Hepatocyte (in vitro differentiated cells): Measurements from ENCODE around the gene SLC26A8. TPM values are rescaled to one million over a fixed set of nuclear protein-coding genes. Genes with fewer than 3 reads are reported as not detected.

Source experiments
- DNase-seq: peaks from one replicate; pipeline ENCODE4 v3.0.0-alpha.2; 2016; ENCODE audit warnings: low spot score
- H2AFZ ChIP-seq: fragments of 200-600 bp; sonication (generic); 2 replicates; pipeline ENCODE4 v1.6.0; 2016; ENCODE audit warnings: antibody characterized with exemption, mild to moderate bottlenecking
- H3K27ac ChIP-seq: fragments of 200-600 bp; sonication (generic); 2 replicates; pipeline ENCODE4 v1.5.1; 2016; ENCODE audit warnings: mild to moderate bottlenecking
- H3K27me3 ChIP-seq: fragments of 200-600 bp; sonication (generic); 2 replicates; pipeline ENCODE4 v1.6.1; 2016
- H3K36me3 ChIP-seq: fragments of 200-600 bp; sonication (generic); replicated peaks from 2 replicates; pipeline ENCODE4 v1.5.1; 2016; ENCODE audit warnings: low read depth; ENCODE audit not compliant: insufficient read depth
- H3K4me1 ChIP-seq: fragments of 200-600 bp; sonication (generic); 2 replicates; pipeline ENCODE4 v1.5.1; 2016; ENCODE audit warnings: mild to moderate bottlenecking, moderate library complexity; ENCODE audit not compliant: insufficient read depth
- H3K4me2 ChIP-seq: fragments of 200-600 bp; sonication (generic); 2 replicates; pipeline ENCODE4 v1.6.0; 2016
- H3K4me3 ChIP-seq: fragments of 200-600 bp; sonication (generic); 2 replicates; pipeline ENCODE4 v1.5.1; 2016; ENCODE audit warnings: mild to moderate bottlenecking
- H3K79me2 ChIP-seq: fragments of 200-600 bp; sonication (generic); 2 replicates; pipeline ENCODE4 v1.6.0; 2017; ENCODE audit warnings: mild to moderate bottlenecking
- H3K9me2 ChIP-seq: fragments of 200-600 bp; sonication (generic); replicated peaks from 2 replicates; pipeline ENCODE4 v1.6.0; 2017; ENCODE audit warnings: mild to moderate bottlenecking; ENCODE audit not compliant: insufficient read depth
- H3K9me3 ChIP-seq: fragments of 200-600 bp; sonication (generic); 2 replicates; pipeline ENCODE4 v1.5.1; 2016; ENCODE audit warnings: low read depth, mild to moderate bottlenecking
- H4K20me1 ChIP-seq: fragments of 200-600 bp; sonication (generic); 2 replicates; pipeline ENCODE4 v1.6.0; 2016; ENCODE audit warnings: mild to moderate bottlenecking; ENCODE audit not compliant: insufficient read depth, poor library complexity, severe bottlenecking
- CTCF ChIP-seq: fragments of 200-600 bp; sonication (generic); IDR thresholded peaks from 2 replicates; pipeline ENCODE4 v1.5.1; 2016; ENCODE audit warnings: antibody characterized with exemption, mild to moderate bottlenecking; ENCODE audit not compliant: poor library complexity
- EZH2 ChIP-seq: fragments of 200-600 bp; sonication (generic); IDR thresholded peaks from 2 replicates; pipeline ENCODE4 v1.6.1; 2016; ENCODE audit warnings: antibody characterized with exemption, mild to moderate bottlenecking, borderline replicate concordance
- EZH2phosphoT487 ChIP-seq: fragments of 200-600 bp; sonication (generic); IDR thresholded peaks from one replicate; pipeline ENCODE4 v1.6.1; 2018; ENCODE audit warnings: antibody characterized with exemption, mild to moderate bottlenecking, low read depth, moderate library complexity; ENCODE audit not compliant: unreplicated experiment, severe bottlenecking
- WGBS: methylation state at CpG from one replicate; pipeline ENCODE4 v1.1.6; 2016; ENCODE audit warnings: low lambda C conversion rate; ENCODE audit errors: missing lambda C conversion rate; 5-methylcytosine and 5-hydroxymethylcytosine counted together
- polyA plus RNA-seq: library from polyadenylated mRNA; unstranded; fragments of >200 nt; fragmentation: Nextera tagmentation; extraction: Ambion mirVana; gene quantifications from 2 replicates; pipeline ENCODE4 v1.2.1, GENCODE V29; 2016
- total RNA-seq: library from RNA; depleted of rRNA; stranded (reverse); fragments of >200 nt; gene quantifications from 2 replicates; pipeline ENCODE4 v1.2.3, GENCODE V29; 2014

SLC26A8 gene
- total and polyA plus RNA-seq, 2 experiments from 2014 or later, result not detected

GRCh38 chr6:36019167-36019566 lies 5.3 kb downstream of the SLC26A8 start:
- no peak overlapping the region for H3K27ac ChIP-seq

GRCh38 chr6:36018339-36018738 lies 6.1 kb downstream of the SLC26A8 start:
- H3K4me1 ChIP-seq, result no peaks in the 10 kb centered on the region
- no peak overlapping the region for H3K27ac ChIP-seq
- no peak for TF ChIP-seq EZH2phosphoT487
- TF ChIP-seq CTCF, result no peak
- no peak for TF ChIP-seq EZH2
- 96% methylated on average over 2 of the region's 2 CpGs for WGBS
- no peak overlapping the region for H3K4me2 ChIP-seq
- H3K9me3 ChIP-seq, result no peaks in the 10 kb centered on the region
- no peak for DNase-seq
- no peaks in the 10 kb centered on the region for H3K9me2 ChIP-seq
- no peak overlapping the region for H3K4me3 ChIP-seq
- H3K27me3 ChIP-seq, result no peaks in the 10 kb centered on the region
- H3K36me3 ChIP-seq, result no peaks in the 10 kb centered on the region
- H4K20me1 ChIP-seq, result no peaks in the 10 kb centered on the region
- H3K79me2 ChIP-seq, result no peaks in the 10 kb centered on the region
- no peak overlapping the region for H2AFZ ChIP-seq

More at GRCh38 chr6:36019167-36019566, 5.3 kb downstream of the SLC26A8 start:
- no peaks in the 10 kb centered on the region for H3K79me2 ChIP-seq
- H3K4me2 ChIP-seq, result no peak overlapping the region
- H3K27me3 ChIP-seq, result no peaks in the 10 kb centered on the region
- no peaks in the 10 kb centered on the region for H4K20me1 ChIP-seq
- H3K9me2 ChIP-seq, result no peaks in the 10 kb centered on the region
- H3K4me1 ChIP-seq, result no peaks in the 10 kb centered on the region
- H2AFZ ChIP-seq, result no peak overlapping the region
- H3K36me3 ChIP-seq, result no peaks in the 10 kb centered on the region
- WGBS, result 96% methylated on average over 11 of the region's 11 CpGs
- H3K4me3 ChIP-seq, result no peak overlapping the region
- TF ChIP-seq CTCF, result no peak
- no peak for TF ChIP-seq EZH2
- TF ChIP-seq EZH2phosphoT487, result no peak
- H3K9me3 ChIP-seq, result no peaks in the 10 kb centered on the region
- DNase-seq, result no peak

GRCh38 chr6:36015666-36016065 lies 8.8 kb downstream of the SLC26A8 start:
- no peak for DNase-seq
- no peak overlapping the region for H3K4me2 ChIP-seq
- no peaks in the 10 kb centered on the region for H3K36me3 ChIP-seq
- H2AFZ ChIP-seq, result no peak overlapping the region
- no peak overlapping the region for H3K4me3 ChIP-seq
- H3K9me3 ChIP-seq, result no peaks in the 10 kb centered on the region
- H4K20me1 ChIP-seq, result no peaks in the 10 kb centered on the region
- TF ChIP-seq EZH2phosphoT487 (no peak), EZH2 (no peak), CTCF (no peak)
- H3K79me2 ChIP-seq, result no peaks in the 10 kb centered on the region
- H3K9me2 ChIP-seq, result no peaks in the 10 kb centered on the region
- H3K27ac ChIP-seq, result no peak overlapping the region
- WGBS, result 96% methylated on average over 4 of the region's 4 CpGs
- no peaks in the 10 kb centered on the region for H3K4me1 ChIP-seq
- H3K27me3 ChIP-seq, result no peaks in the 10 kb centered on the region

GRCh38 chr6:36000451-36000850 lies 24.0 kb downstream of the SLC26A8 start:
- H2AFZ ChIP-seq, result no peak overlapping the region
- no peaks in the 10 kb centered on the region for H4K20me1 ChIP-seq

More at GRCh38 chr6:36000451-36000850, 24.0 kb downstream of the SLC26A8 start:
- TF ChIP-seq CTCF (no peak), EZH2 (no peak)
- no peaks in the 10 kb centered on the region for H3K9me3 ChIP-seq
- no peaks in the 10 kb centered on the region for H3K27me3 ChIP-seq
- no peaks in the 10 kb centered on the region for H3K79me2 ChIP-seq
- no peaks in the 10 kb centered on the region for H3K9me2 ChIP-seq
- WGBS, result 75% methylated on average over 1 of the region's 1 CpG
- no peak for DNase-seq
- H3K36me3 ChIP-seq, result no peaks in the 10 kb centered on the region
- H3K4me2 ChIP-seq, result no peak overlapping the region
- no peak overlapping the region for H3K27ac ChIP-seq
- H3K4me1 ChIP-seq, result no peaks in the 10 kb centered on the region
- no peak overlapping the region for H3K4me3 ChIP-seq
